Measurements from ENCODE around the gene STYK1.

The STYK1 gene

DNA sequence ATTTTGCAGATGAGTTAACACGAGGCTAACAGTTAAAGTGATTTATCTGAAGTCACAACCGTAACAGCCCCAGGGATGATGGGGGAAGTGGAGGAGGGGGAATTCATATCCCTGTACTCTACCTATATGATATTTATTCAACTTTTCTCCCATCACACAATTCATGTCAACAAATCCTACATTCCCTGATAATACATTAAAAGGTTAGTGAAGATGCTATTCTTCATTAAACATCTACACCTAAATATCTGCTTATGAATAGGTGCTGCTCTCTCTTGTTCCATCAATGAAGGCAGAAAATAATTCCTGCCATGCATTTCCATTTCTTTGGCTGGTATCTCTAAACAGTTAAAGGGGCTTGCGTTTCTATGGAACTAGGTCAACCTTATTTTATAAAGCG, 42.4 kb upstream of the STYK1 start:
- Histone ChIP-seq H3K4me1 (ENCODE audit: control insufficient read depth in 1 of 2, insufficient read depth in 1 of 2, low read depth in 1 of 2, low read length in 1 of 2) (no peaks in the 10 kb centered on the region), H3K4me3 (ENCODE audit: low read depth in 1 of 2, low read length in 1 of 2) (no peak overlapping the region), H3K36me3 (no peaks in the 10 kb centered on the region), H3K9me3 (no peaks in the 10 kb centered on the region), H3K27me3 (peaks cover 4% of the 10 kb centered on the region), H3K27ac (no peak overlapping the region)
- TF ChIP-seq, protein P1, sequence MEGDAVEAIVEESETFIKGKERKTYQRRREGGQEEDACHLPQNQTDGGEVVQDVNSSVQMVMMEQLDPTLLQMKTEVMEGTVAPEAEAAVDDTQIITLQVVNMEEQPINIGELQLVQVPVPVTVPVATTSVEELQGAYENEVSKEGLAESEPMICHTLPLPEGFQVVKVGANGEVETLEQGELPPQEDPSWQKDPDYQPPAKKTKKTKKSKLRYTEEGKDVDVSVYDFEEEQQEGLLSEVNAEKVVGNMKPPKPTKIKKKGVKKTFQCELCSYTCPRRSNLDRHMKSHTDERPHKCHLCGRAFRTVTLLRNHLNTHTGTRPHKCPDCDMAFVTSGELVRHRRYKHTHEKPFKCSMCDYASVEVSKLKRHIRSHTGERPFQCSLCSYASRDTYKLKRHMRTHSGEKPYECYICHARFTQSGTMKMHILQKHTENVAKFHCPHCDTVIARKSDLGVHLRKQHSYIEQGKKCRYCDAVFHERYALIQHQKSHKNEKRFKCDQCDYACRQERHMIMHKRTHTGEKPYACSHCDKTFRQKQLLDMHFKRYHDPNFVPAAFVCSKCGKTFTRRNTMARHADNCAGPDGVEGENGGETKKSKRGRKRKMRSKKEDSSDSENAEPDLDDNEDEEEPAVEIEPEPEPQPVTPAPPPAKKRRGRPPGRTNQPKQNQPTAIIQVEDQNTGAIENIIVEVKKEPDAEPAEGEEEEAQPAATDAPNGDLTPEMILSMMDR (IDR thresholded peaks at IDR 0.05), result no peak

DNA sequence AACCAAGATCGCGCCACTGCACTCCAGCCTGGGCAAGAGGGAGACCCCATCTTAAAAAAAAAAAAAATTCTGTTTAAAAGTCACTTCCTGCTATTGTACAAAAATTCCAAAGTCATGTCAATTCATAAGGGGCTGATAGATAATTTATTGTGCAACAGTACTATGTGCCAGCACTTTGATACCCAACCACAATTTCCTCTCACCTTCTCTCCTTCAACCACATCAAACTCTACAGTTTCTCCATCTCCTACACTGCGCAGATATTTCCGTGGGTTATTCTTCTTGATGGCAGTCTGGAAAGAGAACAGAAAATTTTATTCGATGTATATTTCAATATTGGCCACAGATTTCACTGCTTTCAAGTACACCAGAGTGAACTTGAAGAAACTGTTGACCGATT, 41.6 kb upstream of the STYK1 start:
- no peaks in the 10 kb centered on the region for H3K4me1 ChIP-seq (ENCODE audit: control insufficient read depth in 1 of 2, insufficient read depth in 1 of 2, low read depth in 1 of 2, low read length in 1 of 2)
- TF ChIP-seq, protein P1 (IDR thresholded peaks at IDR 0.05), result no peak
- H3K9me3 ChIP-seq, result no peaks in the 10 kb centered on the region
- H3K27me3 ChIP-seq, result no peaks in the 10 kb centered on the region
- H3K4me3 ChIP-seq (ENCODE audit: low read depth in 1 of 2, low read length in 1 of 2), result no peak overlapping the region
- no peaks in the 10 kb centered on the region for H3K36me3 ChIP-seq
- no peak overlapping the region for H3K27ac ChIP-seq

DNA sequence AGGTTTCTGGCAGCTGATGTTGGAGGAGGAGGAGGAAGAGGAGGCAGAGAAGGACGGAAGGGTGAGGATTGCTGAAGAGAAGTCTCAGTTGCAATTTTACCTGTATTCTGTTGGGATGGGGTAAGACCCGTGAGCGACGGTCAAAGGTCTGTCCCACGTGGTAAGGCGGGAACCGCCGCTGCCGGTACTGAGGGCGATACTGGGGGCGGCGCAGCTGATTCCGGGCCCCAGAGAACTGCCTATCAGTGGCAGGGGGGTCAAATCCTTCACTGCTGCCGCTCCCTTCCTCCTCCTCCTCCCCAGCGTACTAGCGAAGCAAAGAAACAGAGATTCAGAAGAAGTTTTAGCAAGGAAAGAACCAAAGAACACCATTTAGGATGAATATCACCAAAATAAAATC, 36.0 kb upstream of the STYK1 start:
- Histone ChIP-seq H3K27ac (no peak overlapping the region), H3K4me1 (ENCODE audit: control insufficient read depth in 1 of 2, insufficient read depth in 1 of 2, low read depth in 1 of 2, low read length in 1 of 2) (no peaks in the 10 kb centered on the region), H3K4me3 (ENCODE audit: low read depth in 1 of 2, low read length in 1 of 2) (no peak overlapping the region), H3K36me3 (no peaks in the 10 kb centered on the region), H3K27me3 (no peaks in the 10 kb centered on the region), H3K9me3 (no peaks in the 10 kb centered on the region)
- TF ChIP-seq, protein P1 (IDR thresholded peaks at IDR 0.05), result no peak

DNA sequence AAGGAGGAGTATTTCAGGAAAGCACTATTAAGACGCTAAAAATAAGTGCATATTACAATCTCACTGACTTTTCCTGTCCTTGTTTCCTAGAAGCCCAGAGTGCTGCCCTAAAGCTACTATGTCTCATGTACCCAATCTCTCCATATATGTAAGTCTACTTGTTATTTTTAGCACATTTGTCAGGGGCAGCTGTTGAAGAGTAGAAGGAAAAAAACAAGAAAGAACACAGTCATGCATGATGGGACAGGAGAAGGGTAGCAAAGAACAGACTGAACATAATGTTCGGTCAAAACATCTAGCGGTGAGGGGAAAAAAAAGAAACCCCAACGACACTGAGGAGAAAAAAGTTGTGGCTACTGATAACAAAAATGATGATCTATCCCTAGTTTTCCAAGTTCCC, 35.0 kb upstream of the STYK1 start:
- H3K9me3 ChIP-seq, result no peaks in the 10 kb centered on the region
- H3K27ac ChIP-seq, result no peak overlapping the region
- H3K36me3 ChIP-seq, result no peaks in the 10 kb centered on the region
- no peaks in the 10 kb centered on the region for H3K27me3 ChIP-seq
- H3K4me1 ChIP-seq (ENCODE audit: control insufficient read depth in 1 of 2, insufficient read depth in 1 of 2, low read depth in 1 of 2, low read length in 1 of 2), result no peaks in the 10 kb centered on the region
- TF ChIP-seq, protein P1 (IDR thresholded peaks at IDR 0.05), result no peak
- no peak overlapping the region for H3K4me3 ChIP-seq (ENCODE audit: low read depth in 1 of 2, low read length in 1 of 2)

DNA sequence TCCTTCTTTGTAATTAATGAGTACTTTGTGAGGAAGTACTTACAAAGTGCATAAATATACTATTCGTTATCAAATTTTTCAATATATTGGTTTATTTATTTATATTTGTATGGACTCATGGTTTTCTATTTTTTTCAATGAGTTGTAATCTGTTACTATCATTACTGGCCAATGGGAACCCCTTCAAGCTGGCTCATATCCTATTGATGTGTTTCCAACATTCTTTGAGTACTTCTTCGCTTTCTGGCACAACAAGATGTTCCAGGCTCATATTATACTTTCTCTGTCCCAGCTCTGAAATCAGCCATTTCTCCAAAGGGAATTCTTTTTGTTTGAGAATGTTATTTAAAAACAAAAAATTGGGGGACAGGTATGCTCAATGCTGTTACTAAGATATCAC, 31.8 kb upstream of the STYK1 start:
- H3K27me3 ChIP-seq, result no peaks in the 10 kb centered on the region
- H3K9me3 ChIP-seq, result no peaks in the 10 kb centered on the region
- H3K4me3 ChIP-seq (ENCODE audit: low read depth in 1 of 2, low read length in 1 of 2), result no peak overlapping the region
- H3K27ac ChIP-seq, result no peak overlapping the region
- TF ChIP-seq, protein P1 (IDR thresholded peaks at IDR 0.05), result no peak
- H3K36me3 ChIP-seq, result no peaks in the 10 kb centered on the region
- H3K4me1 ChIP-seq (ENCODE audit: control insufficient read depth in 1 of 2, insufficient read depth in 1 of 2, low read depth in 1 of 2, low read length in 1 of 2), result no peaks in the 10 kb centered on the region

DNA sequence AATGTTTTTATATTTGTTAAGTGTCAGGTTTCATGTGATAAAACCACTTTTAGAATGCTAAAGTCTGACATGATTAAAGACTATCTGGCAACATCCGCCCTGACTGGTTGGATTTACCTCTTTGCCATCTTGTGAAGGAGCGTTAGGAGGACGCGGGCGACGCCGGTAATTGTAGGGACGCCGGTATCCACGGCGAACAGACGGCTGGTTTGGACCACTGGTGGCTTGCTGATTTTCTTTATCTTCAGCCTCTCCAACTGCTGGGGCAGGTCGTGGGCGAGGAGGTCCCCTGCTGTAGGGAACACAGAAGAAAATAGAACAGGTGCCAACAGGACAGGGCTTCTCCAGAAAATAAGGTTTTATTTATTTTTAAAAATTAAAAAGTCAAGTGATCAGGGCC, 28.0 kb upstream of the STYK1 start:
- Histone ChIP-seq H3K27ac (no peak overlapping the region), H3K27me3 (no peaks in the 10 kb centered on the region), H3K4me1 (ENCODE audit: control insufficient read depth in 1 of 2, insufficient read depth in 1 of 2, low read depth in 1 of 2, low read length in 1 of 2) (no peaks in the 10 kb centered on the region), H3K36me3 (no peaks in the 10 kb centered on the region), H3K9me3 (no peaks in the 10 kb centered on the region), H3K4me3 (ENCODE audit: low read depth in 1 of 2, low read length in 1 of 2) (no peak overlapping the region)
- TF ChIP-seq, protein P1 (IDR thresholded peaks at IDR 0.05), result no peak

Measured in neutrophil (primary cell).